WERI-Rb-1 (cell line): ENCODE data around the gene TBKBP1.

Experiments used
- DNase-seq: peaks from one replicate; pipeline ENCODE4 v3.0.0-alpha.2; 2020
- H3K27ac ChIP-seq: fragments of 250-450 bp; sonication (Bioruptor Pico); 2 replicates; pipeline ENCODE4 v1.5.1; 2020; ENCODE audit warnings: mild to moderate bottlenecking, moderate library complexity
- H3K27me3 ChIP-seq: fragments of 250-450 bp; sonication (Bioruptor Pico); 2 replicates; pipeline ENCODE4 v1.5.1; 2021; ENCODE audit warnings: mild to moderate bottlenecking, low read depth, moderate library complexity; ENCODE audit not compliant: insufficient read depth, severe bottlenecking
- H3K36me3 ChIP-seq: fragments of 250-450 bp; sonication (Bioruptor Pico); 2 replicates; pipeline ENCODE4 v1.5.1; 2020; ENCODE audit warnings: mild to moderate bottlenecking, moderate library complexity
- H3K4me3 ChIP-seq: 2 replicates; pipeline ENCODE4 v1.5.1; 2011; ENCODE audit warnings: low read depth, mild to moderate bottlenecking, control low read depth, low read length
- H3K9me3 ChIP-seq: fragments of 250-450 bp; sonication (Bioruptor Pico); 2 replicates; pipeline ENCODE4 v1.5.1; 2021; ENCODE audit warnings: mild to moderate bottlenecking, moderate library complexity; ENCODE audit not compliant: severe bottlenecking
- TF ChIP-seq, protein P1 (sequence below): IDR thresholded peaks from 2 replicates; pipeline ENCODE4 v1.5.1; 2011; ENCODE audit warnings: low read depth, mild to moderate bottlenecking, control low read depth, inconsistent platforms, low read length

TBKBP1 gene

DNA sequence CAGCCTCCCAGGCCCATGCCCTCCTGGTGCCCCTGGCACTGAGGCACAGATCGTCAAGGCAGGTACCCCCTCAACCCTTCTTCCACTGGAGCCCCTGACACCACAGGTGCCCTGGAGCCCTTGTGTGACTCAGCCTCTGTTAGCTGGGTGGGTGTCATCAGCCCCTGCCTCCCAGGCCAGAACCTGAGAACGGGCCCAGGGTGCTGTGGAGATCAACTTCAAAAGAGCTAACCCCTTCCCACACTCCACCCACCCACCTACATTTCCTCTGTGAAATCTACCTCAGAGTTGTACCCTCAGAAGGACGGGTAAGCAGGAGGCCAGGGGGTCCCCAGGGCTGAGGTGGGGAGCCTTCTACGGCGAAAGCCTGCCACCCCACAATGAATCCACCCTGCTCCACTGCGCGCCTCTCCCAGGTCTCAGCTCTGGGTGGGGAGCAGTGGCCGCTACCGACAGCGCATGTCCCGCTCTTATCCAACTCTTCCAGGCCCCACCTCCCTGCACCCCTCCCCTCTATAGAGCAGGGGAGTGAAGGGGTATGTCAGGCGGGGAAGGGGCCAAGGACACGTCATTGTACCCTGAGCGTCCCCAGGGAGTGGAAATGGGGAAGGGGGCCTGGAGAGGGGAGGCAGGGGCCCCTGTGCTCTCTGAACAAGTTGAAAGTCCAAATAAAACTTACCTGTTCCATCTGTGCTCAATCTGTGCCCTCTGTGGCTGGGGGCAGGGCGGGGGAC lies 17.6 kb downstream of the TBKBP1 start:
- H3K27ac ChIP-seq, result no peak overlapping the region
- no peaks in the 10 kb centered on the region for H3K27me3 ChIP-seq
- H3K4me3 ChIP-seq, result no peak overlapping the region
- peaks cover 19% of the 10 kb centered on the region for H3K36me3 ChIP-seq
- no peaks in the 10 kb centered on the region for H3K9me3 ChIP-seq
- DNase-seq, result no peak
- TF ChIP-seq, protein P1, sequence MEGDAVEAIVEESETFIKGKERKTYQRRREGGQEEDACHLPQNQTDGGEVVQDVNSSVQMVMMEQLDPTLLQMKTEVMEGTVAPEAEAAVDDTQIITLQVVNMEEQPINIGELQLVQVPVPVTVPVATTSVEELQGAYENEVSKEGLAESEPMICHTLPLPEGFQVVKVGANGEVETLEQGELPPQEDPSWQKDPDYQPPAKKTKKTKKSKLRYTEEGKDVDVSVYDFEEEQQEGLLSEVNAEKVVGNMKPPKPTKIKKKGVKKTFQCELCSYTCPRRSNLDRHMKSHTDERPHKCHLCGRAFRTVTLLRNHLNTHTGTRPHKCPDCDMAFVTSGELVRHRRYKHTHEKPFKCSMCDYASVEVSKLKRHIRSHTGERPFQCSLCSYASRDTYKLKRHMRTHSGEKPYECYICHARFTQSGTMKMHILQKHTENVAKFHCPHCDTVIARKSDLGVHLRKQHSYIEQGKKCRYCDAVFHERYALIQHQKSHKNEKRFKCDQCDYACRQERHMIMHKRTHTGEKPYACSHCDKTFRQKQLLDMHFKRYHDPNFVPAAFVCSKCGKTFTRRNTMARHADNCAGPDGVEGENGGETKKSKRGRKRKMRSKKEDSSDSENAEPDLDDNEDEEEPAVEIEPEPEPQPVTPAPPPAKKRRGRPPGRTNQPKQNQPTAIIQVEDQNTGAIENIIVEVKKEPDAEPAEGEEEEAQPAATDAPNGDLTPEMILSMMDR, result no peak

DNA sequence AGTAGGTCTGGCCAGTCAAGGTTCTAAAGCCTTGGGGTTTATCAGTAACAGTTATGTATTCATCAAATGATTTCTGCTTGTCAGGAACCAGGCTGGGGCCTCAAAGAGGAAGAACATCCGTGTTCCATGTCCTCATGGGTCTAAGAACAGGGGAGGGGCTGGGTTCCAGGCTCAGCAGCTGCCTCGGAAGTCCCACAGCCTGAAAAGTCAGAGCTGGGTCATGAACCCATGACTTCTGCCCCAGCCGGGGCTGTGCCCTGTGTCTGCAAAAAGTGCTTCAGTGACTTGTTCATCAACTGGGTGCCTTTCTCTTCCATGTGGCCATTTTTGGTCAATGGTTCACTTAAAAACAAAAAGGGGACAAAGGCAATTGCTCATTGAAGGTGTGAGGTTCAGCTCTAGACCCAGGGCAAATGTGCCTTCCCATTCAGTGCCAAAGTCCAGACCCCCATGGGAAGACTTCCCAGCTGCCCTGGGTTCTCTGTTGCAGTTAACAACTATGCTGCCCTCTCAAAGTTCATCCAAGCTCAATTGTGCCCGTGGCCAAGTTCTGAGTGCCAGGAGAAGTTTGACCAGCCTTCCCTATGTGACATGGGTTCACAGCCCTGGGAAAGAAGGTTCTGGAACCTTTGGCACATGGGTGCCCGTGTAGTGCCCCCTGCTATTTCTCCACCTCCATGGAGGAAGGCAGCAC lies 18.5 kb downstream of the TBKBP1 start:
- no peaks in the 10 kb centered on the region for H3K27me3 ChIP-seq
- TF ChIP-seq, protein P1, result no peak
- peaks cover 19% of the 10 kb centered on the region for H3K36me3 ChIP-seq
- no peak overlapping the region for H3K4me3 ChIP-seq
- H3K9me3 ChIP-seq, result no peaks in the 10 kb centered on the region
- no peak overlapping the region for H3K27ac ChIP-seq
- DNase-seq, result no peak

DNA sequence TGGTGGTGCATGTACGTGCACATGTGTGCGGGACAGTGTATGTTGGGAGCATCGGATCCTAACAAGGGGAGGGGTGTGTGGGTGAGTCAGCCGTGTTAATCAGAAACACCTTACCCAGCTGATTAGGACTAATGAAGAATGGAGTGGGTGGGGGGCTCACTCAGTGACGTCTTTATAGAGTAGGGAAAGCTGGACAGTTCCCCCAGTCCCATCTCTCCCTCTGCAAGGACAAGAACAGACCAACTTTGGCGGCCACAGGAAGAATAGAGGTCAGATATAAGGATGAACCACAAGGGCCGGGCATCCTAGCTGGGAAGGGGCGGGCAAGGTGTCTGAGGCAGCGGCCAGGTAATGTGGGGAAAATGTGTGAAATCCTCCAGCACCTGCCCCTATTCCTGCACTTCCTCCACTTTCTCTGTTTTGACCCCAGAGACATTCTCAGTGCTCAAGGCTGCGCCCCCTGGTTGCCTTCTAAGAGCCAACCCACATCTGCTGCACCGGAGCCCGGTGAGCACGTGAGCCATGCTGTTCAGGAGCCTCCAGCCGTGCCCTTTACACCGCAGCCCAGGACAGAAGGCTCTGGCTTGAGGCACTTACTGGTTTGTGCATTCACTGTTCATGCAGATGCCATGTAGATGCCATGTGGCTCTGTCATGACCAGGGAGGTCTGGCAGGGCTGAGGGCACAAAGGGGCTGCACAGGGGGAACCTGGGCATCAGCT lies 20.2 kb downstream of the TBKBP1 start:
- Histone ChIP-seq H3K9me3 (no peaks in the 10 kb centered on the region), H3K4me3 (no peak overlapping the region), H3K36me3 (peaks cover 19% of the 10 kb centered on the region), H3K27ac (no peak overlapping the region), H3K27me3 (no peaks in the 10 kb centered on the region)
- no peak for DNase-seq
- TF ChIP-seq, protein P1, result no peak

DNA sequence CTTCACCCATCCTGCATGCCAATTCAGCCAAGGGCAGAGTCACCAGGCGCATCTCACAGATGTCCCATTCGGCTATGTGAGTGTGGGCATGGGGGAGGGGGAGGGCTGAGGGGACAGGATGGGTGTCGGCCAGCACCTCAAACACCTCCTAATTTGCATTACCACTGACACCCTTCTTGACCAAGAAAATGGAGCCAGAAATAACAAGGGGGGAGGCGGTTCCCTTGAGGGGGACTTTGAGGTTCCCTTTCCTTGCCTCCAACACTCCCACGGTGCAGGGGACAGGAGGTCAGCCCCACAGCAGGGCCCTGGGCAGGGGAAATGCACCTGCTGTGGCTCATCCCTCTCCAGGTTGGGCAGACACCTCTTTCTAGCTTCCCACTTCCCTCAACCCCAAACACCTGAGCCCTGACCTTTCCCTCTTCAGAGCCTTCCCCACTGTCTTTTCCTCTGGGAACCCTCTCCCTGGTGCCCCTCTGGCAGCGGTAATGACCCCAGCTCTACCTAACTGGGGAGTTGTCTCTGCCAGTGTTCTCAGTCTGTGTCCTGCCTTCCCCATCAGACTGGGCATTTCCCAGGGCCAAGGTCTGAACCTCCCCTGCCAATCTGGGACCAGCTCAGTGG lies 20.9 kb downstream of the TBKBP1 start:
- no peaks in the 10 kb centered on the region for H3K27me3 ChIP-seq
- DNase-seq, result no peak
- TF ChIP-seq, protein P1, result no peak
- H3K9me3 ChIP-seq, result no peaks in the 10 kb centered on the region
- H3K36me3 ChIP-seq, result peaks cover 12% of the 10 kb centered on the region
- H3K27ac ChIP-seq, result no peak overlapping the region
- no peak overlapping the region for H3K4me3 ChIP-seq

DNA sequence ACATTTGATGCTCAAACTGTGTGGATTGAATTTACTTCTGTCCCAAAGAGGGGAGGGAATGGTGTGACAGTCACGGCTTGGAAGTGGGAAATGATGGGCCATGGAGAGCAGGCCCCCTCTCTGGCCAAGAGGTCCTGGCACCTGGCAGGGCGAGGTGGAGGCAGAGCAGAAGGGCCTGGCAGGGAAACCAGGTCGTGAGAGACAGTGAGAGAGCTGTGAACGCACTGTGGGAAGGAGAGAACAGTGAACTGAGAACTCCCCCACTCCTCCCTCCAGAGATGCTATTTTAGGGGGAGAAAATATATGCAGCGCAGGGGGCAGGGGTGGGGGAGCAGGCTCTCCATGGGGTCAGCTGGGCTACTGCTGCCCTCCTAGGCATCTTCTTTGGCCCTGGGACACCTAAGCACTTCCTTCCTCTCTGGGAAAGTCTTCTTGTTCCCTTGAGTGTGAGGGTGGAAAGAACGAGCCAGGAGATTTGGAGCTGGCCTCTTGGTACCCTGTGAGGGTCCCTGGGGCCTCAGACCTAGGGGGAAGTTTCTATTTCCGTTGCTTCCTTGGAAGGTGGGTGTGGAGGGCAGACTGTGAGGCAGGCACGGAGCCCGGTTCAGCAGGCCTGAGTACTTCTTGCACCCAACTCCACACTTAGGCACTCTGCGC lies 21.8 kb downstream of the TBKBP1 start:
- TF ChIP-seq, protein P1, result no peak
- Histone ChIP-seq H3K27me3 (no peaks in the 10 kb centered on the region), H3K9me3 (no peaks in the 10 kb centered on the region), H3K4me3 (no peak overlapping the region), H3K27ac (no peak overlapping the region), H3K36me3 (peaks cover 4% of the 10 kb centered on the region; the same call in 1 of the 2 replicates)
- no peak for DNase-seq
